ENCODE data around the gene ZXDC.

ZXDC gene

DNA sequence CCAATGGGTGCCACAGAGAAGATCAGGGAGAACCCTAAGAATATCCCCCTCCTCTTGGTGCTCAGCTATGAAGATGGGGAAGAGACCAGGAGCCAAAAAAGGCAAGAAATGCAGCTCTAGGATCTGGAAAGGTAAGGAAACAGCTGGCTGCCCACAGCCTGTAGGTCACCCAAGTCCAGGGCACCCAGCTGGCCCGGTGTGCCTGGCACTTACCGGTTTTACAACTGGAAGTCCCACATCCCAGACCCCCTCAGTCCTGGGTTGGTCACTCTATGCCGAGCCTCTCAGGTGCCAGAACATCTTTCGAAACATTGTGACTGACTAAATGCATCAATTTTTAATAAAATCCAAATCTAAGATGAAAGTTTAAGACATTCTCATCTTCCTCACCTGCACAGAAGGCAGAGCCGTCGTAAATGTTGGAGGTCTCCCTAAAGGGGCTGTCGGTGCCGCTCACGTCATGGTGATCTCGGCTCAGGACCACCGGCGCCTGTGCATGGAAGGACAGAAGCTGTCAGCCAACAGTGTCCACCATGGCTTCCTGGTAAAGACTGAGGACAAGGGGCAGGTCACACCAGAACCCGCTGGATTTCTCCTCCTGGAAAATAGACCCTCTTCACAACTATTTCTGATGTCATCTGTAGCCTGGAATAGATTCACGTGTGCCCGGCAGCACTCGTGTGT, 13.3 kb upstream of the ZXDC start:
- DNase-seq: no peak

DNA sequence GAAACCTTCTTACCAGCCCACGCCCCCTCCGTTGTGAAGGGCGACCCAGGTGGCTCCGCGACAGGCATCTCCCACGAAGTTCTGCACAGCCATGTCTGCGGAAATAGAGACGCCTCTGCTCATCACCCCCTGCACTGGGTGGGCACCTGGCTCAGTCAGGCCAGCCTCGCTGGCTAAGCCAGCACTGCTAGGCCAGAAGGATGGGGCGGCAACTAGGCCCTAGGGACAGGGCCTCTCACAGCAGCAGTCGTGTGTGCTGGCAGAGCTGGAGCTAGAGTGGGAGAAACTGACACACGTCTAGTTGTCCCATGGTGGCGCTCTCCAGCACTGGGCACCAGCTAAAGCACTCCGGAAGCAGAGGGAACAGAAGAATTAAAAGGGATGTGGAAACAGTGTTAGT, 12.5 kb upstream of the ZXDC start:
- DNase-seq: no peak

DNA sequence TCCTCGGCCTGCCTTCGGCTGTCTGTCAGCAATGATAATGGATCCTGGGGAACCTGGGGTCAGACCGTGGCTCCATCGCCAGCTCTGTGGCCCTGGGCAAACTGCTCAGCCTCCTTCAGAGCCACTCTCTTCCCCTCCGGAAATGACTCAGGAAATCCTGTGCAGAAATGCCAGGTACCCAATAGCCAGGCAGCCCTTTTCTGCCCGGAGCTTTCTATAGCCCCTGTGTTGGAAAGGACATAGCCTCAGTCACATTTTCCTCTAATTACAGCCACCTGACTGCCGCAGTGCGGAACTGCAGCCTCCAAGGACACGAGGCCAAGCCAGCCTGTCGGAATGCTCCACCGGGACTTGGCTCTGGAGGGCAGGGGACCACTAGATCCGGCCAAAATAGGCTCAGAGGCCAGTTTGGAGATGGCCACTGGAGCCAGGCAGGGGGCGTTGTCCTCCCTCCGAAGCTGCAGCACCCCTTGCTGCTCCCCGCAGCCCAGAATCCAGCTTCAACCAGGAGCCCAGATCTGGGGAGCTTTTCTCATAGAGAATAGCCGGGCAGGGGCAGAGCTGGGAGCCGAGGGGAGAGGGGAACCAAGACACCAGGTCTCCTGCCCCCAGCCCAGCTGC, 11.6 kb upstream of the ZXDC start:
- no peak for DNase-seq

DNA sequence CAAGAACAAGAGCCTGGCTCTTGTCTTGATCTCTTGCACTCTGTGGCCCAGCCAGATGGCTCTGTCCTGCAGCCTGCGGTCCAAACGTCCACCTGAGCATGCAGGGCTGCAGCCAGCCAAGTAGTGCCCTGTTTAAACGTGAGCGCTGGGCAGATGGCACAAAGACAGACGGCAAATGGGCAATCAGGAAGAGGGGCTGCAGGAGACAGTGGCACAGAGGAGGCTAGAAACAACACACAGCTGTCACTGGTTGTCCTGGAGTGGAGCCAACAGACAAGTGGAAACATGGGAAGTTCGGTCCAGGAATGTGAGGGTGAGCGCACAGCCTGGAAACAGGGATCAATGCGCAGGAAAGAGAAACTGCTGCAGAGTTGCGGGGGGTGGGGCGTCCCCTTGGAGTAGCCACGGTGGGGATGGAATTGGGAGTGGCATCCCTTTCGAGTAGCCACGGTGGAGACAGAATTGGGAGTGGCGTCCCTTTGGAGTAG, 10.7 kb upstream of the ZXDC start:
- DNase-seq: no peak

DNA sequence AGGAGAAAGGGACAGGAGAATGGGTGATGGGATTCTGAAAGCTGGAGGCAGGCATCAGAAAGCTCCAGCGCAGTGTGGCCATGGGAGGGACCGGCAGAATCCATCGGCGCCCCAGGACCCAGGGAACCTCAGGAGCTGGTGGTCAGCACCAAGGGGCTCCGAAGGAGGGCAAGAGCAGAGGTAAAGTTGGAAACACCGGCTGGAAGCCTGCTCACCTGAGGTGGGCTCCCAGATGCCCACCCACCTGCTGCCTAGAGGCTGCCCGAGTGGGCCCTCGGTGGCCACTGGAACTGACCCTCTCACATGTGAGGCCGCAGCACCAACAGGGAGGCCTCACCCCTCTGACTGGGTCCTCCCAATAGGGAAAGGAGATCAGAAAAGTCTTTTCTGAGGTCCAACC, 10.3 kb upstream of the ZXDC start:
- DNase-seq: no peak

DNA sequence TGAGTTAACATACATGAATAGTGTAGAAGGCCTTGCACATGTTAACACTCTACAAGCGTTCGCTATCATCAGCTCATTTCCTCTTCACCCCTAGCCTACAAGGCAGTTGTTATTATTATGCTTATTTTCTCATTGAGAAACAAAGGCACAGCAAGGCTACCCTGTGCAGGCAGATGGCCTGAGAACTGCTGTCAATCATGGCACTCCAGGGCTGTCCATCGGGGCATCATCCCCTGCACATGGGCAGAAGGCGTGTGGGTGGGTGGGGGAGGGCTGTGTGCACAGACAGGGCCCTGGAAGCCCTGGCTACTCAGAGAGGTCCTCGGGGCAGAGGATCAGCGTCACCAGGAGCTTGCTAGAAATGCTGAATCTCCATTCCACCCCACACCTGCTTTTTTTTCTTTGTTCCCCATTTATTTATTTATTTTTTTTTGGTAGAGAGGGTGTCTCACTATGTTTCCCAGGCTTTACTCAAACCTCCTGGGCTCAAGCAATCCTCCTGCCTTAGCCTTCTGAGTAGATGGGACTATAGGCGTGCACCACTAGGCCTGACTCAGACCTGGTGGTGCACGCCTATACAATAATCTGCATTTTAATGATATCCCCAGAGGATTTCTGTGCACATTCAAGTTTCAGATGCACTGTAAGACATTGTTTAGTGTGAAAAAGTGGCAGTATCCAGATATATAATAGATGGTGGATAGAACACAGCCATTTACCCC, 9.6 kb upstream of the ZXDC start:
- DNase-seq: no peak

DNA sequence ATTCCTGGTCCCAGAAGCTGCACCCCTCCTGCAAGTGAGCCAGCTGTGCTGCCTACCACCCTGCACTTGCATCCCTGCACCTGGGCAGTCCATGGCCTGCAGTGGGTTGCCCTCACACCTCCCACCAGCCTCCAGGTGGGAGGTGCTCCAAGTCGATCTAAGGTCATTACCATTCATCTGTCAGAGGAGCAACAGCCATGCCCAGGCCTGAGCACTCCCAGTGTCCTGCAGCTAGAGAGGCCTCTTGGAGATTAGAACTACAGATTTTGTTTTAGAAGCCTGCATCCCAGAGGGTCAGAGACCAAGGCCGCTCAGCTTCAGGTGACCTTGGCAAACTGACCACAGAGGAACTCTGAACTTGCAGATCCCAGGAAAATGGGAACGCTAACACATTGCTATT, 9.0 kb upstream of the ZXDC start:
- DNase-seq: no peak

DNA sequence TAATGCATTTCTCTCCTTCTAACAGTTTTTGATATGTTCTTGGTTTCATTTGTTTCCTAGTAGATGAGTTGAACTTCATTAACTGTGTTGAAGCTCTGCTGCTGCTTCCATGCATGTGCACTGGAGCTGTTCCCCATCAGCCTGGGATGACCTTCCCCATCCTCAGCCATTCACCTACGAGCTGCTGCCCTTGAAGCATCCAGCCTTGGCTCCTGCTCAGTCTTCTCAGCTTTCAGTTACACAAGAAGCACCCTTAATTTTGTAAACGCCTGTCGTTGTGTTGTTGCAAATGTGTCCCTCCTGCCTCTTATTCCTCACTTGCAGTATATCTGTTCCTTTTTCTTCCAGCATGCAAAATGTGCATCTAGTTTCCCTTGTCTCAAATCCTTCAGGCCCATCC, 8.5 kb upstream of the ZXDC start:
- DNase-seq: no peak

DNA sequence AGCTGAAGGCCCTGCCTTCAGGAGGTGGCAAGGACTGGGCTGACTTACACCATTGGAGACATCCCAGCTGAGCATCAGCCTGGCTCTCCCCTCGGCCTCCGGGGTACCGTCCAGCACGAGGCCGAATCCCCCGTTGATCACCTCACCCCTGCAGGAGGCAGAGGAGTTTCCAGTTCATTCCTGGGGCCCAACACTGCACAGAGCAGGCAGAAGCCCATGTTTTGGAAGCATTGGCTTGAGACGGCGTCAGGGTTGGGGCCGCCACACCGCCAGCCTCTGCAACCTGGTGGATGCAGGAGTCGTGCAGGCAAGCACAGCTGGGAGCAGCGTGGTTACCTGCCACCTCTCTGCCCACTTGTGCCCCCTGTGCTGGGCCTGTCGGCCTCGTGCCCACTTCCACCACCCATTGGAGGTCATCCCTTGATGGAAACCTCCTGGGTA, 7.7 kb upstream of the ZXDC start:
- no peak for DNase-seq

DNA sequence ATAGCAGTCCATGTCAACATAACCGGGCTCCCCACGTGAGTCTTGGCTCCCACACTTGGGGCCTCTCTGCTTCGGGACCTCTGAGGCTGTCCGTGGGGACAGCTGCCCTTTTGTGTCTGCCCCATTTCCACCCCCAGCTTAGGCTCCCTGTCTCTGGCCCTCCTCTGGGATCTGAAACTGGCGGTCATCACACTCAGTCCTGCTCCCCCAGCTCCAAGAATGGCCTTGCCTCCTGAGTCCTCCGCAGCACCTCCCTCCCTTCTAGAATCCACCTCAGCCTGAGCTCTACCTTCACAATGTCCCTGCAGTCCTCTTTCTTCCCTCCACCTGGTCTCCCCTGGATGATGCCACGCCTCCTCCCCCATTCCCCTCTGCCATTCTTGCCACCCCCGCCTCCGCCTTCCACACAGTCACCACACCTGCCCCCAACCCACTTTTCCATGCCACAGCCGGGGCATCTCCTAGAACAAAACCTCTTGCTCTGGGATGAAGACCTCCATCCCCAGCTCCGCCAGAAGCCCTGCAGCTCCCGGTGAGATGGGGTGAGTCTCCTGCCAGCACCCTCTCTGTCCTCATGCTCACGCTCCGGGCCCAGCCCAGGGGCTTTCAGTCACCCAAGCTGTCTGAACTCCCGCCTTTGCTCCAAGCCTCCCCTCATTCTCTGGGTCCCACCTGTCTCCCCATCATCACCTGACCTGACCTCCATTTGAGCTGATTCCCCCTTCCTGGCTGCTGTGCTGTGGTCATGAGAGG, 7.0 kb upstream of the ZXDC start:
- DNase-seq: no peak

DNA sequence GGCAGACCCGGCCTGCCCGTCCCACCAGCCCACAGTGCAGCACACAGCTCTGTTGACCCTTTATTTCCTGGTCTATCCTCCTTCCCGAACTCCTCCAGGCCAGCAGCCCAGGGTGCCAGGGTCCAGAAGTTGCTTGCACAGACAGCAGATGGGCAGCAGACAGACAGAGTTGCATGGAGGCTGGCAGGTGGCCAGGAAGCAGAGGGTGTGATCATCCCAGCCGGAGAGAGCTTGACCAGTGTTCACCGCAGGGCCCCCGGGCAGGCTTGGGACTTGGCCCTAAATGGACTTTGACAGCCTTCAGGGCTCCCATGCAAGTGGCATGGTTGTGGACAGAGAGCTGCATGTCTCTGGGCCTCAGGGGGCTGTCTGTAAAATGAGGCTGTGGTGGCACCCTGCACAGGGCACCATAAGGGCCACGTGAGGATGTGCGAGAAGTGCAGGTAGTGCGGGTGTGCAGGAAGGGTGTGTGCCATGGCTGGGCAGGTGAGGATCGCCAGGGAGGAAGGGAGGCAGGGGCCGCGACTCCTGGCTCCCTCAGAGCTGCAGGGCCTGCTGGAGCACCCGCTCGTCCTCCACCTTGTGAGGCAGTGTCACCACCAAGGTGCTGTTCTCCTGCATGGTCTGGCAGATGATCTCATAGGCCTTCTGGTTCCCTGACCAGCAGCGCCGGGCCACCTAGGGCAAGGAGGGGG, 6.3 kb upstream of the ZXDC start:
- DNase-seq: no peak

DNA sequence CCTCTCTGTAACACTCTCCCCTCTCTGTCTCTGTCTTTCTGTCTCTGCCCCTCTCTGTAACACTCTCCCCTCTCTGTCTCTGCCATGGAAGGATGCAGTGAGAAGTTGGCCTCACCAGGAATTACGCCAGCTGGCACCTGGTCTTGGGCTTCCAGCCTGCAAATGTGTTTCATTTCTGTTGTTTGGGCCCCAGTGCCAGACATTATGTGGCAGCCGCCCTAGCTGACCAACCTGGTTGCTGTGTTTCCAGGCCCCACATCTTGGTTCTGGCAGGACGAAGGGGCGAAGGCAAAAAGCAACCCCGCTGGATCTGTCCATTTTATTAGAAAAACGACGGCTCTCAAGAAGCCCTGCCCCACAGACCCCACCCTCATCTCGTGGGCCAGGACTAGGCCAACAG, 5.2 kb upstream of the ZXDC start:
- DNase-seq: no peak

DNA sequence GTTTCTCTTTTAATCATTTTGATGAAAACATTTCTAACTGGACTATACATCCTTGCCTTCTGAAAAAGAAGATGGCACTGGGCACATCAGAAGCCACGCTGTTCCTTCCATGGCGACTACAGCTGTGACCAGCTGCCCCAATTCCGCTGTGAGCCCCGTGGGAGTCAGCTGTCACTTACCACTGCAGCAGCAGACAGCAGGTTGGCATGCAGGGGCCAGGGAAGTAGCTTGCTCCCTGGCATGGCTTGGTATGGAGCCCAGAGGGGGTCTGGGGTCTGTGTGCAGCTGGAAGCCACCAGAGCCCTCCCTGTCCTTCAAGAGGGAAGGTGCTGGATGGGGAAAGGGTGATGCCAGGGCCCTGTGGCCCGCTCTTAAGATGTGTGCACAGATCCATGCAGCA, 4.5 kb upstream of the ZXDC start:
- no peak for DNase-seq

DNA sequence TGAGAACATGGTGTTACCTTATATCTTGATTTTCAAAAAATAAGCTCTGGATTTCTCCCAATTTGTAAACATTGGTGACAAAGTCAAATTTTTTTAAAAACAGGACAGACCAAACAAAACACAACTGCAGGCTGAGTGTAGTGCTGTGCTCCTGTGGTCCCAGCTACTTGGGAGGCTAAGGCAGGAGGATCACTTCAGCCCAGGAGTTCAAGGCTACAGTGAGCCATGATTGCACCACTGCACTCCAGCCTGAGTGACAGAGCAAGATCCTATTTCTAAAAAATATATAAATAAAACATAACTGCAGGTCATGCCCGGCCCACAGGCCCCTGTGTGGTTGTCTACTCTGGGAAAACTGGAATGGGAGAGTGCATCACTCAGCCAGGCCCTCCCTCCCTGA, 4.0 kb upstream of the ZXDC start:
- no peak for DNase-seq

DNA sequence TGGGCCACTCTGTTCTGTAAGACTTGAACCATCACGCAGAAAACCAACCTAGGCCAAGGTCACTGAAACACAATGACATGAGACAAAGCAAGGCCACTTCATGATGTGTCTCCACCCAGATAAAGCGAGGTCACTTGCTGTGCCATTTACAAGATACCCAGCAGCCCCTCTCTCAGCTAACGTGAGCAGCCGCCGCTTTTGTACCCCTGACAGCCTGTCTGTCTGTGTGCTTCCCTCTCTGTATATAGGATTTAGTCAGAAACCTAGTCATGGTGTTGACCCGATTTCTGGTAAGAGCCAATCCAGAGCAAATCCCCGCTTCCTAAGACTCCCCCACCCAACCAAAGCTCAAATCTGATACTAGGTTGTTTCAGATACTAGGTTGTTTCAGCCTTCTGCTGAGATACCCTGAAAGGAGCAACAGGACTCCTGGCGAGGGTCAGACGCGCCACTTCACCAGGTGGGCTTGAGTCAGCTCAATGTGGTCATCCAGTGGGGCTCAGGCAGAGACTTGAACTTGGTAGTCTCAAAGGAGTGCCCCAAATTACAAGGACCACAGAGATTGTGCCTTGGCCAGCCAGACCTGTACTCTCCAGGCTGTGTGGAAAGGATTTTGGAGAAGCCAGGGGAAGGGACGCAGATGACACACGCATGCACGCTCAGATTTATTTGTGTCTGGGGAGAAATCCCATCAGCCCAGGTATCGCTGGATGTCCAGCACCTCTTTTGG, 3.1 kb upstream of the ZXDC start:
- DNase-seq: no peak

DNA sequence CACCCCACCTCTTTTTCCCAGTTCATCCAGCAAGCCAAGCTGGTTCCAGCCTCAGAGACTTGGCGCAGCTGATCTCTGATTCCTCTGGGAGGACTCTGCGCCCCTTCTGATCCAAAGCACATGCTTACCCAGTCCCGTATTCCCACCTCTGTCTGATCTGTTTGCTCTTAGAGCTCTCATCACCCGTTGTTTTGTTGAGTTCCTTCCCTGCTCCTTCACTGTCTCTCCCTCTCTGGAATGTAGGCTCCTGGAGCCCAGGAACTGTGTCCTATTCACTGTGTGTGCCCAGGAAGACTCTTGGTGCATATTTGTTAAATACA, 1.3 kb upstream of the ZXDC start:
- no peak for DNase-seq

DNA sequence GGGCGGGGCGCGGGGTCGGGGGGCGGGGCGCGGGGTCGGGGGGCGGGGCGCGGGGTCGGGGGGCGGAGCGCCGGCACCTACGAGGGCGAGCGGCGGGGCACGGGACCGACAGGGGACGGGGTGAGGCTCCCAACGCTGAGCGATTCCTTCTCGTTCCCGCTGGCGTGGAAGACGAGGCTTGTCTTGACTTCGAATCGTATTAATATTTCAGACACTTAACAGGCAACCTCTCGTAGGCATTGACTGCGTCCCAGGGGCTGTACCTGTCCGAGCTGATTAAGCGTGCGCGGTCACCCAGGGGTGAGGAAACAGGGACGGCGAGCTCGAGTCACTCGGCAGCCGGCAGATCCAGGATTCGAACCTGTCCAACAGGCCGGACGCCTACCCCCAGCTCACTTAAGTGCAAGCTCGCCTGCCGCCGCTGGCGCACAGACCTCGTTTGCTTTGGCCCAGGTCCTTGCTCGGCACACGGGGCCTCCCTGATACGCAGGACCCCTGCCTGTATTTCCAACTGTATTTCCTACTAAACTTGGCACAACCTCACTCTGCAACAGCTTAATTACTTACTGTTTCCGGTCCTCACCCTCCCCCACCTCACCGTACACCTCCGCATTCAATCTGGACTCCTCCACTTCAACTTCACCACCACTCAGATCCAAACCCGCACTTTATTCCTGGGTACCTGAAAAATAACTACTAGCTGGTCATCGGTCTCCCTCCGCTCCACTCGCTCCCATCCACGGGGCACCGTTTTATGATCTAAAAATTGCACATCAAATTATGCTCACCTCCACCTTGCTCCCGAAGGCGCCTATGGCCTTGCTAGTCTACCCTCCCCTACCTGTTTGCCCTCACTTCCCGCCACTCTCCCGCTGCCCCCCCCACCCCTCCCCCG, 722 bp upstream of the ZXDC start:
- DNase-seq: no peak

DNA sequence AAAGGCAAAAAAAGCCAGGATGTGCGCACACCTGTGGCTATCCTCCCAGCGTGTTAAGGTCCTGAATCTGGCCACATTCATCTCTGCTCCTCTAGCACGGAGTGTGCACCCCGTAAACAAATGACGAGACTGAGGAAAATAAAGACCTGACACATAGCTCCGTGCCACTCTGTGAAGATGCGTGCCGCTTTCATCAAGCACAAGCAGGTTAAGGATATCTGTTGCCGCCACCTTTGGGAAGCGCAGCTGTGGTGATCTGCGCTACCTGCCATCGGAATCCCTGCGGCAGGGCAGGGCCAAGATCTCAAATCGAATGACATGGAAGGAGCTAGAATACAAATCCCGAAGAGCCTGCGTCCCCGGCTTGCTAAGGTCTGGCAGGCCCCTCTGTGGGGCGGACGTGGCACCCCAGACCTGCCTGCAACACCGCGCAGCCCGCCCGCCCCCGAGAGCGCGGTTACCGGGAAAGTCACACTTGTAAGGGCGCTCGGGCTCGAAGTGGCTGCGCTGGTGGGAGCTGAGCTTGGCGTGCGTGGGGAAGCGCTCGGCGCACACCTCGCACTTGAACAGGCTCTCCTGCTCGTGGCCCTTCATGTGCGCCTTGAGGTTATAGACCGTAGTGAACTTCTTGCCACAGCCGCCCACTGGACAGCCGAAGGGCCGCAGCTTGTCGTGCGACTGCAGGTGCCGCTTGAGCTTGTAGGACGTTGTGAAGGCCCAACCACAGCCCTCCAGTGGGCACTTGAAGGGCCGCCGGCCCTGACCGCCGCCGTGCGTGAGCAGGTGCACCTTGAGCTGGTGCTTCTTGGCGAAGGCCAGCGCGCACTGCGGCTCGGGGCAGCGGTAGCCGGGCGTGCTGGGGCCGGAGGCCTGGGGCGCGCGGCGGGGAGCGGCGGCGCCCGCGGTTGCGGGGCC, 936 bp downstream of the ZXDC start:
- DNase-seq: peak; percentile 59

DNA sequence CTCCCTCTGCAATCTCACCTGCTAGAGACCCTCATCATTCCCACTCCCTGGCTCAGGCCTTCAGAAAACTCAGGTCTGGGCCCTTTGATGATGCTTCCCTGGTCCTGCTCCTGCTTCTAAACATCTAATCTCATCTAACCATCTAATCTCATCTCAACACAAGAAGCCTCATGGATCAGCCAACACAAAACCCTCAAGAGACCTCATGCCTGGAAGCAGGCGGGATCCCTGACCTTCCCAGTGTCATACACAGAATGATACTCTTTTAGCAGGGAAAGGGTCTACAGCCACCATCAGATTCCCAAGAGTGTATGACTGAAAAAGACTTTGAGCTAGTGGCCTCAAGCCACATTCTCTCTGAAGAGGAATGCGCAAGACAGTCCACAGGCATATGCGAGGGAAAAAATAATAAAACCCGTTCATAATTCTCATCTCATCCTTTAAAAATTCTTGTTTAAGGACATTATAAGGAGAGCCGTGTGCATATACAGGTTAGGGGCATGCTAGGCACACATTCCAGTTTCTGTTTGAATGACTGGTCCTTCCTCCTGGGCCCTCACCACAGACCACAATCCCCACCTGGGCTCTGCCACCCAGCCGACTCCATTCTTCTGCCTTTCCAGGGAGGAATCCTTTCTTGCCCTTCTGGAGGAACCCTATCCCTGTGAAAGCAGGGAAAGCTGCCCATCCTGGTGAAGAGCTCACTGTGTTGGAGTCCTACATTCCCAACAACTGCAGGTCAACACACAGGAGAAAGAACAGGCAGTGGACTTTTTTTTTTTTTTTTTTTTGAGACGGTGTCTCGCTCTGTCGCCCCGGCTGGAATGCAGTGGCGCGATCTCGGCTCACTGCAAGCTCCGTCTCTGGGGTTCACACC, 2.2 kb downstream of the ZXDC start:
- no peak for DNase-seq

Data from stimulated activated CD8-positive, alpha-beta memory T cell treated with anti-CD3 and anti-CD28 coated beads, Interleukin-4, amount 100 ng/mL, for 48 hours (primary cell).